ENCODE data around the gene ABR.
"Not testable (repeated sequence)": the region's sequence is repeated elsewhere in the genome, so short reads cannot be mapped to it uniquely, and the experiment has no call there.

Gene ABR

DNA sequence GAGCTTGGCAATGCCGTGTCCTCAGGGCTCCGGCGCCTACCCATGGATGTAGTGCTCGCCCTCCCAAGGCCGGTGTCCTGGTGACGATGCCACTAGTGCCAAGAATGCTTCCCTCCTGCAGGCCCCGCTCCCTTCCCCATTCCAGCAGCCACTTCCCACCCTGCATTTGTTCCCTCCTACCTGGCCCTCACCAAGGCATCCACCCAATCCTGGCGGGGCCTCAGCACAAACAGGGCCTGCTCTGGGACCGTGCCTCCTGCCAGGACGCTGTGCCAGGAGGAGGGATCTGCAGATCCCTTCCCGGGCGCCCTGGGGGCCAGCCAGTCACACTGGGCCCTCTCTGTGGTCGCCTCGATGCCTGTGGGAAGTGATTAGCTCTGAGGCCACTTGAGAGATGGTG, 25.1 kb downstream of the ABR start:
- no peak overlapping the region for H3K4me2 ChIP-seq
- no peak for TF ChIP-seq Cebpa-rat (IDR thresholded peaks at IDR 0.05)
- peaks cover 6% of the 10 kb centered on the region; the same call in 1 of the 2 replicates for H3K4me1 ChIP-seq

DNA sequence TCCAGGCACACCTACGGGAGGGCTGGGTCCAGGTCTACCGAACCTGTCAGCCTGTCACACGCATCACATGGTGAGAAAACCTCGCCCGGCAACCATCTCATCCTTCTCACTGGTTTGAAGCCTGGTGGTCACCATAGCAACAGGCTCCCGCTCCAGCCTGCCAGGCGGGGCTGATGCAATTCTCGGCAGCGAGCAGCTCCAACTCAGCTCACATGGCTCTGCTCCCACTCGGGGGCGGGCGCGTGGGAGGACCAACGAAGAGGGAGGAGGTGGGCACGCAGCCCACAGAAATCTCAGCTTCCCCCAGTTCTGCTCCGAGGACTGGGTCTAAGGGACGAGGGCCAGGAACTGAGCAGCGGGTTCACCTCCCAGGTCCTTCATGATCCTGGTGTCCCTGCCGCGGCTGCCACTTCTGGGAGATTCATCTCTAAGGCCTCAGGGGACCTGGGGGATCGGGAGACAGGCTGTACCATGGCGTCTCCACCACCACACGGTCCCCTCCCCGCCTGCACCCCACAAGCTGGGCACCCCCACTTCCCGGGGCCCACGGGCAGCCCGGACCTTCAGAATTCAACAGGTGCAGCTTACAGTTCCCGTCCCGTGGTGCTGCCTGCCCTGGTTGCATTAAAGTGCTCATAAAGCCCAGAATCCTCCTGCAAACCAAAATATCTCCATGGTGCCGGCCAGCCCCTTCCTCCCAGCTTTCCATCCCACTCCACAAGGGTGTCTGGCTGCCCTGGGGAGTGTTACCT, 25.8 kb downstream of the ABR start:
- H3K27me3 ChIP-seq: no peaks in the 10 kb centered on the region
- H3K36me3 ChIP-seq: peaks cover 27% of the 10 kb centered on the region
- no peak overlapping the region for H3K4me3 ChIP-seq
- H3K4me2 ChIP-seq: no peak overlapping the region
- H3K27ac ChIP-seq: 0 out of 2 replicates have a peak overlapping the region, but pooled peaks have one; percentile 13
- no peak overlapping the region for H3K9ac ChIP-seq
- H4K20me1 ChIP-seq: peaks cover 85% of the 10 kb centered on the region
- H3K9me3 ChIP-seq: no peaks in the 10 kb centered on the region
- TF ChIP-seq Cebpa-rat (IDR thresholded peaks at IDR 0.05): no peak
- H3K4me1 ChIP-seq: peaks cover 5% of the 10 kb centered on the region; the same call in 1 of the 2 replicates

More for the DNA sequence above, 25.1 kb downstream of the ABR start:
- H3K36me3 ChIP-seq: peaks cover 28% of the 10 kb centered on the region
- H3K4me3 ChIP-seq: no peak overlapping the region
- H3K9me3 ChIP-seq: no peaks in the 10 kb centered on the region
- no peak overlapping the region for H3K9ac ChIP-seq
- H4K20me1 ChIP-seq: peaks cover 88% of the 10 kb centered on the region
- H3K27me3 ChIP-seq: no peaks in the 10 kb centered on the region
- no peak overlapping the region for H3K27ac ChIP-seq

DNA sequence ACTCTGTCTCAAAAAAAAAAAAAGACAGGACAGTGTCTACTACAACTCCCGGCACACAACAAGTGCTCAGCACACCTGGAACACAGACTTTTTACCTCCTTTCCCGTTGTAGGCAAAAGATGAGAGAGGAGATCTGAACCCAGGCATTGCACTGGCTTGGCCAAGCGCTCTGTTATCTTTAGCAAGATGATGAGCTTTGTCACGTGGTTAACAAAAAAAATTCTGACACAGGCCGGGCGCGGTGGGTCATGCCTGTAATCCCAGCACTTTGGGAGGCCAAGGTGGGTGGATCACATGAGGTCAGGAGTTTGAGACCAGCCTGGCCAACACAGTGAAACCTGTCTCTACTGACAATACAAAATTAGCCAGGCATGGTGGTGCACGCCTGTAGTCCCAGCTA, 27.2 kb downstream of the ABR start:
- H4K20me1 ChIP-seq: peaks cover 84% of the 10 kb centered on the region
- H3K9ac ChIP-seq, H3K4me1 ChIP-seq, H3K27me3 ChIP-seq, H3K4me2 ChIP-seq, H3K27ac ChIP-seq, H3K4me3 ChIP-seq, H3K9me3 ChIP-seq: not testable (repeated sequence)
- peaks cover 32% of the 10 kb centered on the region for H3K36me3 ChIP-seq

DNA sequence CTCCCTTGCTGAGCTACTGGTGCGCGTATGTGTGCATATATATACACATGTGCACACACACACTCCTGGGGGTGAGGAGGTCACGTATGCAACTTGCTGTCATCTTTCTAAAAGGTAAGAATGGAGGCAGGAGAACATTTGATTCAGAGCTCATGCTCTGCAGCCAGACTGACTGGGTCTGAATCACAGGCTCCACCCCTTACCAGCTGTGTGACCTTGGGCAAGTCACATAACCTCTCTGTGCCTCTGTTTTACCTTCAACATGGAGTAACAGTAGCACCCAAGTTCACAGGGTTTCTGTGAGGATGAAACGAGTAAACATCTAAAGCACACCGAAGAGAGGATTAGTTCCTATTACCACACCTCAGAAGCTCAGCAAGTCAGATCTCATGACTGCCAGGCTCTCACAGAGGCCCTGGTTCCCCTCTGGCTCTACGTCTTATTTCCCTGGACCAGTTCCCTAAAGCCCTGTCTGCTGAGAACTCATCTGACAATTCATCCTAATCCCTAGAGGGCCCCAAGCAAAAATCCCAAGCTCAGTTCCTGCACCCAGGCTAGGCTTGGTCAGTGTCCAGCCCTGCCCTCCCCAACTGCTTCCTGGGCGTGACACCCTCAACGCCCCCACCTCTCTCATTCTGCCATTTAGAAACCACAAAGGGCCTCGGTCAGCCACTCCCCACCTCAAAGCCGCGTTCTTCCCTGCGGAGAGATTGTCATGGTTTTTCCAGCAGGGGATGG, 28.7 kb downstream of the ABR start:
- H3K36me3 ChIP-seq: peaks cover 30% of the 10 kb centered on the region
- H3K9ac ChIP-seq: no peak overlapping the region
- no peak overlapping the region for H3K4me2 ChIP-seq
- TF ChIP-seq Cebpa-rat (IDR thresholded peaks at IDR 0.05): no peak
- peaks cover 6% of the 10 kb centered on the region; the same call in 1 of the 2 replicates for H3K4me1 ChIP-seq
- H3K27ac ChIP-seq: no peak overlapping the region
- no peaks in the 10 kb centered on the region for H3K9me3 ChIP-seq
- no peaks in the 10 kb centered on the region for H3K27me3 ChIP-seq
- peaks cover 84% of the 10 kb centered on the region for H4K20me1 ChIP-seq
- H3K4me3 ChIP-seq: no peak overlapping the region

DNA sequence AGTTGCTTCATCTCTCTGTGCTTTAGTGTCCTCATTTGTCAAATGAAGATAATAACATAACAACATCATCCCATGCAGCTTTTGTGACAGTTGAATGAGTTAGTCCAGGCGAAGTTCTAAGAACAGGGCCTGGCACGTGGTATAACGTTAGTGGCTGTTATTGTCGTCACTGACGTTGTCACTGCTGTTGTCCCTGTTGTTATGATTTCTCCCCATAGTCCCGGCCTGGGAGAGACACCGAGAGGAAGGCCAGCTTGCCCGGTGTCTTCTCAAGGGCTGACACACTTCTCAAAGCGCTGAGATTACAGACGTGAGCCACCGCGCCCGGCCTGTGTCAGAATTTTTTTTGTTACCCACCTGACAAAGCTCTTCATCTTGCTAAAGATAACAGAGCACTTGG, 29.9 kb downstream of the ABR start:
- Histone ChIP-seq H3K4me3 (no peak overlapping the region), H3K4me1 (peaks cover 18% of the 10 kb centered on the region; the same call in 1 of the 2 replicates), H3K27ac (no peak overlapping the region), H4K20me1 (peaks cover 84% of the 10 kb centered on the region), H3K9ac (no peak overlapping the region), H3K27me3 (no peaks in the 10 kb centered on the region), H3K4me2 (no peak overlapping the region), H3K36me3 (peaks cover 30% of the 10 kb centered on the region), H3K9me3 (no peaks in the 10 kb centered on the region)
- TF ChIP-seq Cebpa-rat (IDR thresholded peaks at IDR 0.05): no peak

DNA sequence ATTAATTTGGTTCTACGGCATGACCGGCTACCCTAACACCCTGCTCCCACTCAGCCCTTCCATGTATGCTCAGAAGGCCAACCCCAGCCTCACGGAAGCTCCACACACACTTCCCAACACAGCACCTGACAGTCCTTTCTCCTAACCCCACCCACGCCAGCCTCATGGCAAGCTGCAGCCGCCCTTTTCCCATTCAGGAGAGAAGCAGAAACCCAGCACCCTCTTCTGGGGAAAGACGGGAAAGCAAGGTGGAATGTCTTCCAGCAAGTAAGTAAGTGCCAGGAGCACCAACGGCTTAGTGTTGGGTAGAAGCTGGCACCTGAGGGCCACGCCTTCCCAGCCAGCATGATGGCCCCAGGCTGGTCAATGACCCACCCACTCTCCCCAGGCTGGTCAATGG, 32.1 kb downstream of the ABR start:
- Histone ChIP-seq H3K4me3 (no peak overlapping the region), H4K20me1 (peaks cover 85% of the 10 kb centered on the region), H3K9me3 (no peaks in the 10 kb centered on the region), H3K36me3 (peaks cover 30% of the 10 kb centered on the region), H3K4me1 (peaks cover 13% of the 10 kb centered on the region; the same call in 1 of the 2 replicates), H3K27ac (no peak overlapping the region), H3K27me3 (no peaks in the 10 kb centered on the region), H3K9ac (no peak overlapping the region), H3K4me2 (no peak overlapping the region)
- TF ChIP-seq Cebpa-rat (IDR thresholded peaks at IDR 0.05): no peak

DNA sequence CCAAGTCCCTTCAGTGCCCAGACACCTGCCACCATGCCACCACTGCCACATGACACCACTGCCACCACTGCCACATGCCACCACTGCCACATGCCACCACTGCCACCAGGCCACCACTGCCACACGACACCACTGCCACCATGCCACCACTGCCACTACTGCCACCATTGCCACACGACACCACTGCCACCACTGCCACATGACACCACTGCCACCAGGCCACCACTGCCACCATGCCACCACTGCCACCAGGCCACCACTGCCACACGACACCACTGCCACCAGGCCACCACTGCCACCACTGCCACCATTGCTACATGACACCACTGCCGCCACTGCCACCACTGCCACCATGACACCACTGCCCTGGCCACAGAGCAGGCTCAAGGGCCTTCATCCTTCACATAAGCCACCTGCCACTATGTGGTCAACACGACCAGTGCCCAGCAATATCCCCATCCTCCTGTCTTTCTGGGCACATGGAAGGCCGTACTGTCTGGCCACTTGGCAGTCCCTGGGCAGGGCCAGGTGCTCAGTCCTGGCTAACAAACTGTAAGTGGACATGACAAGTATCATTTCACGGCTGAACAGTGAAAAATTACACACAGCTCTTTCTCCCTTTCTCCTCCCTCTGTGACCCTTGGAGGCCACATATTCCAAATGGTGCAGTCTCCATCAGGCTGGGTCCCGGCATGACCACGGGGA, 33.1 kb downstream of the ABR start:
- Histone ChIP-seq H3K4me3 (no peak overlapping the region), H3K27me3 (no peaks in the 10 kb centered on the region), H3K4me2 (no peak overlapping the region), H3K4me1 (peaks cover 13% of the 10 kb centered on the region; the same call in 1 of the 2 replicates), H3K36me3 (peaks cover 30% of the 10 kb centered on the region), H3K27ac (no peak overlapping the region), H4K20me1 (peaks cover 87% of the 10 kb centered on the region), H3K9ac (no peak overlapping the region), H3K9me3 (no peaks in the 10 kb centered on the region)
- TF ChIP-seq Cebpa-rat (IDR thresholded peaks at IDR 0.05): no peak

DNA sequence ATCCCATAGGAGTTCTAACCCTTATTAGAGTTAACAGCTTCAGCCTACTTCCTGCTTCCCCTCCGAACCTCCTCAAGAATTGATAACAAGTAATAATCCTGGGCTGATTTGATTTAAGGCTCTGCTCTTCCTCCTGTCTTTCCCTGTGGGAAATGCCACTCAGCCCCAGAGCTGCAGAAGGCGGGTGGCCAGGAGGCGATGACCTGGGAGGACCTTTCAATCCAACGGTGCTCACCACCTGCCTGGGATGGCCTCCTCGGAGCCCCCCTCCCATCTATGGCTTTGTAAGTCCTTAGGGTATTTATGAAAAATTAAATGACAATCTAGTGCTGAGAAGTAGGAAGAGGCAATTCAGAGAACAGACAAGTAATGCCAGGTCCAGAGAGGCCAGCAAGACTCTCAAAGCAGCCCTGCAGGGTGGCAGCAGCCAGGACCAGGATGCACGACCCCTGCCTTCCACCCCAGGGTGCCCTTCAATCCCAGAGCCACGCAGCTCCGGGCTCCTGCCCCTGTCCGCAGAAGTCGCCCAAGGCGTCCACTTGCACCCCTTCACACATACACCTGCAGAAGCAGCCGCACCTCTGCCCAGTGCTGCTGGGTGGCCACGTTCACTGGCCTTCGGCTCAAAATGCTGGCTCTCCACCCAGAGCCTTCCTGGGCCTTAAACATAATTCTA, 34.3 kb downstream of the ABR start:
- Histone ChIP-seq H4K20me1 (peaks cover 84% of the 10 kb centered on the region), H3K4me2 (no peak overlapping the region), H3K9me3 (no peaks in the 10 kb centered on the region), H3K4me1 (peaks cover 13% of the 10 kb centered on the region; the same call in 1 of the 2 replicates), H3K36me3 (peaks cover 20% of the 10 kb centered on the region), H3K27me3 (no peaks in the 10 kb centered on the region), H3K4me3 (no peak overlapping the region), H3K27ac (no peak overlapping the region), H3K9ac (no peak overlapping the region)
- TF ChIP-seq Cebpa-rat (IDR thresholded peaks at IDR 0.05): no peak

DNA sequence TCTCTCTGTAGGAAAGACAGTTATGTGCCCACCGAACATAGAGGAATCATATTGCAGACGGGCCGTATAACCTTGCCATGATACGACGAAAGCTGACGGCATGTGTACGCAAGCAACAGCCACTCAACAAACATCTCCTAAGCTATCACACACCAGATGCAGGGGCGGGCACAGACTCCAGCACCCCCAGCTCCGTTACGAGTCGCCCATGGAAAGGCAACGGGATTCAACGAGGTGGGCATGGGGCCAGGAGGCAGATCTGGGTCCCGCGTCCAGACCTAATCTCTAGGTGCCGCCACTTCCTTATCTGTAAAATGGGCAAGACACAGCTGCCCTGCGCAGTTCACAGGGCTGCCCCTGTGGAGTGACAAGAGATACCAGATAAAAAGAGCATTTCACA, 35.6 kb downstream of the ABR start:
- no peak overlapping the region for H3K9ac ChIP-seq
- H3K4me2 ChIP-seq: no peak overlapping the region
- H3K36me3 ChIP-seq: peaks cover 9% of the 10 kb centered on the region; the same call in 1 of the 2 replicates
- no peak overlapping the region for H3K27ac ChIP-seq
- H4K20me1 ChIP-seq: peaks cover 81% of the 10 kb centered on the region
- no peaks in the 10 kb centered on the region for H3K9me3 ChIP-seq
- H3K4me3 ChIP-seq: no peak overlapping the region
- H3K27me3 ChIP-seq: no peaks in the 10 kb centered on the region
- H3K4me1 ChIP-seq: peaks cover 21% of the 10 kb centered on the region; the same call in 1 of the 2 replicates
- TF ChIP-seq Cebpa-rat (IDR thresholded peaks at IDR 0.05): no peak

All from BLaER1 (cell line).